Right lung (tissue), 5 donors: ENCODE data around the gene RPS27L. TPM values are rescaled to one million over a fixed set of nuclear protein-coding genes. Genes with fewer than 3 reads are reported as not detected.
"Not testable (repeated sequence)": the region's sequence is repeated elsewhere in the genome, so short reads cannot be mapped to it uniquely, and the experiment has no call there.

Source experiments
- DNase-seq, 2 donors: peaks; one replicate each; pipeline ENCODE4 v3.0.0-alpha.2; 2013
- polyA plus RNA-seq, 5 donors: library from polyadenylated mRNA; unstranded; fragments of 120-200 nt; gene quantifications; one replicate each; pipeline versions ENCODE4 v1.2.1 to v1.2.3, GENCODE V29; 2013; ENCODE audit warnings: inconsistent platforms in 1 of 5, low replicate concordance in 1 of 5; ENCODE audit not compliant: insufficient read length in 5 of 5, insufficient read depth in 1 of 5

Gene RPS27L
- polyA plus RNA-seq, 5 donors, result 76.8 to 103 (median 92.8) TPM

DNA sequence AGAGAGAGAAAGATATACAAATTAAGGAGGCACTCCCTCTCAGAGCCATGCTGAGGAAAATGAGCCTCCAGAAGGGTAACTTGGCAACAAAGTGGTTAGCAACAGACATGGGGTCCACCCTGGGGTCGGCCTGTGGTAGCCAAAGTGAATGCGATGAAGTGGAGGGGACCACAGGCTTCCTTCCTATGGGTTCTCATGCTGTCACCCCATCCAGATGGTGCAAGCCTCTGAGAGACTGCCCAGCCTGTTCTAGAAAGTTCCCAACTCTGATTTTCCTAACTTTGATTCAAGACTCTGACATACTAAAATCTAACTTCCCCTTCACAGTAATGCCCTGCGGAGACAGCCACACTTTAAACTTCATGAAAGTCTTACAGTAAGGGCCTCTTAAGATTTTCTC, 53.9 kb downstream of the RPS27L start:
- no peak for DNase-seq

DNA sequence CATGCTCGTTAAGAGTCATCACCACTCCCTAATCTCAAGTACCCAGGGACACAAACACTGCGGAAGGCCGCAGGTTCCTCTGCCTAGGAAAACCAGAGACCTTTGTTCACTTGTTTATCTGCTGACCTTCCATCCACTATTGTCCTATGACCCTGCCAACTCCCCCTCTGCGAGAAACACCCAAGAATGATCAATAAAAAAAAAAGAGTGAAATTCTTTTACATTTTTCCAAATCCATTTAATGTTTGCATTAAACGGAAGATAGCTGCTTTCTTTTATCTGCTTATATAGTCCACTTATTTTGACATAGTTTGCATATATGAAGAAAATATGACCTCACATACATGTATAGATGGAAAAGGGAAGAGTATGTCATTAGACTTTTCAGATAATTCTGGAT, 57.7 kb downstream of the RPS27L start:
- not testable (repeated sequence) for DNase-seq

DNA sequence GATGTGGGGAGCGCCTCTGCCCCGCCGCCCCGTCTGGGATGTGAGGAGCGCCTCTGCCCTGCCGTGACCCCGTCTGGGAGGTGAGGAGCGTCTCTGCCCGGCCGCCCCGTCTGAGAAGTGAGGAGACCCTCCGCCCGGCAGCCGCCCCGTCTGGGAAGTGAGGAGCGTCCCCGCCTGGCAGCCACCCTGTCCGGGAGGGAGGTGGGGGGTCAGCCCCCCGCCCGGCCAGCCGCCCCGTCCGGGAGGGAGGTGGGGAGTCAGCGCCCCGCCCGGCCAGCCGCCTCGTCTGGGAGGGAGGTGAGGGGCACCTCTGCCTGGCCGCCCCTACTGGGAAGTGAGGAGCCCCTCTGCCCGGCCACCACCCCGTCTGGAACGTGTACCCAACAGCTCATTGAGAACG, 58.4 kb downstream of the RPS27L start:
- not testable (repeated sequence) for DNase-seq

Other genes with a start within 250 kb of the RPS27L start
- 100 to 1,000 TPM; 608 to 697 (median 640) TPM for gene TPM1, start 114.7 kb downstream of the RPS27L start, polyA plus RNA-seq
- gene LACTB, start 35.6 kb downstream of the RPS27L start, polyA plus RNA-seq, result 10 to 100 TPM; 14.8 to 24.6 (median 18.5) TPM
- gene RAB8B, start 32.1 kb upstream of the RPS27L start, polyA plus RNA-seq, result 10 to 100 TPM; 36.7 to 72.5 (median 64.0) TPM
- 10 to 100 TPM; 22.0 to 30.6 (median 28.7) TPM for gene APH1B, start 120.1 kb upstream of the RPS27L start, polyA plus RNA-seq
- 1 to 10 TPM; 1.8 to 6.4 (median 2.1) TPM for gene CA12, start 224.4 kb upstream of the RPS27L start, polyA plus RNA-seq